Lower leg skin (tissue), 3 donors: ENCODE results near the gene ARID1B.

Experiments
- CTCF ChIP-seq, 3 donors: fragments of 450-650 bp; IDR thresholded peaks; one replicate each; pipeline ENCODE4 v1.5.1; 2016; ENCODE audit warnings: antibody characterized with exemption in 3 of 3, mild to moderate bottlenecking in 3 of 3, moderate library complexity in 2 of 3
- POLR2A ChIP-seq, 2 donors: fragments of 450-650 bp; IDR thresholded peaks; one replicate each; pipeline ENCODE4 v1.6.1; 2016 to 2017; ENCODE audit warnings: antibody characterized with exemption in 2 of 2, mild to moderate bottlenecking in 1 of 2, moderate library complexity in 1 of 2

DNA sequence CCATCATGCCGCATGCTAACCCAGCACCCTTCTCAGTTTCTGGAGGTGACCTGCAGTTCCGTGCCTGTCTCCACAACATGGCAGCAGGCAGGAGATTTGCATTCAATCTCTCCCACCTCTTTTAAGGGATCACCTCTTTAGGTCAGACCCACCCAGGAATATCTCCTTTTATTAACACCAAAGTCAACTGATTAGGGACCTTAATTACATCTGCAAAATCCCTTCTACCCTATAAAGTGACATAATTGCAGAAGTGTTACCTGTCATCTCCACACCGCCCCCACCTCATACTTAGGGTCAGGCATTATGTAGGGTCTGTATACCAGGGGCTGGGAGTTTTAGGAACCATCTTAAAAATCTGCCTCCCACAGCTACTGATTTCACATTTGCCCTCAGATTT, 278.7 kb downstream of the ARID1B start:
- TF ChIP-seq POLR2A (IDR thresholded peaks at IDR 0.05) = no peak
- no peak for TF ChIP-seq CTCF (IDR thresholded peaks at IDR 0.05)
